ENCODE results near the gene CDIP1.
A peak's percentile ranks its signal among the peaks of the same experiment; 100 is the strongest.

The CDIP1 gene

DNA sequence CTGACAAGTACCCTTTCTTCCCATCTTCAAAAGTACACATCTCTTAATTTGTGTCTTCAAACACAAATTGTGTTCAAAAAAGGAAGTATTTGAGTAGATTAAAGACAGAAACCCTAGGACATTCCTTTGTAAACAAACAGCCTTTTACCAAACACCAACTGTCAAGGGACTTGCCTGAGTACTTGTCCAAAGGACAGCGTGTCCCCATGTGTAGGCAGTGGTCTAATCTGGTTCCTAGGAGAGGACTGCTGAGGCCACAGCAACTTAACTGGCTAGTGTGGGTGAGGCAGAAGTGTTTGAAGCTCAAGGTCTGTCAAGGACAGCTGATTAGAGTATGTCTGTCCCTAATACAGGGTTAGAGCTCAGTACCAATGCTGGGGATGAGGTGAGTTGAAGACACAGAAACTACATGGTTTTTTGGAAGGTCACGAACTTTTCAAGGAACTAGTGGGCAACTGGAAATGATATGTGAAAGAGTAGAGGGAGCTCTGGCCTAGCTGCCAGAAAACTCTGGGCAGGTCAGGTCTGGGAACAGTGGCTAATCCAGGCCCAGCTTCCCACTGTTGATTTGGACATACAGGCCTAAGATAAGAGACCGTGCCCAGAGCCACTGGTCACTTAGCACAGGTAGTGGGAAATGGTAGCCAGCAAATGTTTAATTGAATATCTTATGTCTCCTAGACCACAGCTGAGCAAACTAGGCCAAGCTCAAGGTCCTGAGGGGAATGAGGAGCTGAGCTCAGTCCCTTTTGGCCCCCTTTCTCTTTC, 52.3 kb downstream of the CDIP1 start:
- DNase-seq: no peak

- no peak for DNase-seq
Observed at GRCh38 chr16:4481963-4482362, 56.6 kb downstream of the CDIP1 start.

DNA sequence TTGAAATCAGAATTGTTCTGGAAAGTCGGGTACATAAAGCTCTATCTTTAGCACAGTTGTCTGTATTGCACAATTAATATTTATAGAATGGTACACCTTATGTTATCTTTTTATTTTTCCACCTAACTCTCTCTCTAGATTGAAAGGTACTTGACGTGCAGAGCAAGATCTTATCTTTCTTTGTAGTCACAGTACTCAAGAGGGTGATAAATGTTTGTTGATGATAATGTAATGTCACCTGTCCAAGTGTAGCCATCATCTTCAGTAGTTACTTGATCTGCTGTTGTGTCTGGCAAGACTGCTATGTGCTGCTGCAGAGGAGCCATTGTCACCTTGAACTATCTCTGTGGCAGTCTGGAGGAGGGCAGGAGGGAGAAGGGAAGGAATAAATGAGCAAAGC, 57.0 kb downstream of the CDIP1 start:
- DNase-seq: no peak

DNA sequence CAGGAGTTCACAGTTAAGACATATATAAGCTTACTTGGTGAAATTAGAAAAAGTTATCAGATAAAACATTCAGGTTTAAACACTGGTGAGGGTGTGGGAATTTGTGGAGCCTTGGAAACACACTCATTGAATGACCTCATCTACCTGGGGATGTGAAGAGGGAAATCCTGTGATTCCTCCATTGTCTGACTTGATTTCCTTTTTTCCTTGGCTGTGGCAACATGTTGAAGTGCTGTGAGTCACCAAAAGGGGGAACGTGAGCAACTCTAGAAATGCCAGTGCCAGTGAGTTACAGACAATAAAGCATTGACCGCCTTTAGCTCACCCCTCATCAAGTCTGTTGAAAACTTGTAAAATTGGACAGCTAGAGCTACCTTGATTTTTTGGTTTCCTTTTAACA, 60.6 kb downstream of the CDIP1 start:
- DNase-seq: no peak

DNA sequence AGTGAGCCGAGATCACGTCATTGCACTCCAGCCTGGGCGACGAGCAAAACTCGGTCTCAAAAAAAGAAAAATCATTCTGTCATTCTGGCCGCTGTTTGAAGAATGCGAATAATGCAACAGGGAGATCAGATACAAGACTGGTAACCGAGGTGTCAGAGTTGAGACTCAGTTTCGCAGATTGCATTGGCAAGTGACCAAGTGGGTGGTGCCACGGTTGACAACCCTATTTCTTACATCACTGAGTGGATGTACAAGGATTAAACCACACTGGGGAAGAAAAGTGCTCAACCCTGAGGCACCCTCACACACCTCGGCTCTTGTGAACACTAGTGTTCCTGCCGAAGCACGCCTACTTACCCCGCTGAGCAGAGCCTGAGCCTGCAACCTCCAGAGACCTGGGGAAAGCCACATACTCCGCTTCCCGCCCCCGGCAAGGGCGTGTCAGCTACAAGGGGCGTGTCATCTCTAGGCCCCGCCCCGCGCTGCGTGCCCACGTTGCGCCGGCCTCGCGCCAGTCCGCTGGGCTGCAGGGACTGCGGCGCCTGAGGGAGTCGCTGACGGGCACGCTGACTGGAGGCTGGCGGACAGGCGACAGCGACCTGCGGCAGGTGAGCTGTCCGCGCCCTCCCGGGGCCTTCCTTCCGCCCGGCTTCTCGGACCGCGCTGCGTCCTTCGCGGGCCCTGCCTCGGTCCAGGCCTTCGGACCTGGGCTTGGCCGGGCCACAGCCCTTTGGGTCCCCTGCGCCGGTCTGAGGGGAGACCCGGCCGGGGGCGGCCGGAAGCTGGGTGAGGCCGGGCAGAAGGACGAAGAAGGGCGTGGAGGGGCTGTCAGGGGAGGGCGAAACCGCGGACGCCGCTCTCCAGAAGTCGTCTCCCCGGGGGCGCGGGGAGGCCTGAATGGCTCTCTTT, 62.4 kb downstream of the CDIP1 start, which contains the start of gene HMOX2:
Gene HMOX2, plus strand, starts transcription at position 519 of the 909 bp plus-strand sequence. CDS start 29,127 bp downstream, outside the sequence.
- DNase-seq: peak; percentile 91

- DNase-seq: peak; percentile 96
Observed at GRCh38 chr16:4474192-4474961, 64.2 kb downstream of the CDIP1 start, which contains the start of gene NMRAL1. Gene NMRAL1, minus strand, starts transcription at chr16:4474625. Its CDS starts 493 bp downstream, at chr16:4474132.

GRCh38 chr16:4472880-4473279, 65.7 kb downstream of the CDIP1 start:
- DNase-seq: no peak

- no peak for DNase-seq
Observed at GRCh38 chr16:4471869-4472268, 66.7 kb downstream of the CDIP1 start.

DNA sequence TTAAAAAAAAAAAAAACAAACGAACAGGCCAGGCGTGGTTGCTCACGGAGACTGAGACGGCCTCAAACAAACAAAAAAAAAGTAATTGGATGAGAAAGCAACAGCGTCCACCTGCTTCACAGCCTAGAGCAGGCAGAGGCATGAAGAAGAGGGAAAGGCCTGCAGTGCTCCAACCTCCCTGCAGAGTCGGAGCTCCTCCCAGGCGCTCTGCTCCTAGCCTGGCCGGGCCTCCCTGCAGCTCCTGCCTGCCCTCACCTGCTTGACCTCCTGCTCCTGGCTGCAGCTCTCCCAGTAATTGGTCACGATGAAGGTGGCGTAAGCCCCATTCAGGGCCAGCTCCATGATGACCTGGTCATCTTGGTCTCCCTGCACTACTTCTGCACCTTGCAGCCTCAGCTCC, 69.6 kb downstream of the CDIP1 start:
- DNase-seq: no peak

DNA sequence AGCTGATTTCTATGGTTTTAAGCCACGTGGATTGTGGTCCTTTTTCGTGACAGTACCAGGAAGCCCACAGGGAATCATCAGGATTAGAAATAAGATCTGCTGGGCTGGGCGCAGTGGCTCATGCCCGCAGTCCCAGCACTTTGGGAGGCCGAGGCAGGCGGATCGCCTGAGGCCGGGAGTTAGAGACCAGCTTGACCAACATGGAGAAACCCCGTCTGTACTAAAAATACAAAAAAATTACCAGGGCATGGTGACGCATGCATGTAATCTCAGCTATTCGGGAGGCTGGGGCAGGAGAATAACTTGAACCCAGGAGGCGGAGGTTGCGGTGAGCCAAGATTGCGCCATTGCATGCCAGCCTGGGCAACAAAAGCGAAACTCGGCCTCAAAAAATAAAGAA, 70.7 kb downstream of the CDIP1 start:
- no peak for DNase-seq

- no peak for DNase-seq
Observed at GRCh38 chr16:4465977-4466779, 72.4 kb downstream of the CDIP1 start.

DNA sequence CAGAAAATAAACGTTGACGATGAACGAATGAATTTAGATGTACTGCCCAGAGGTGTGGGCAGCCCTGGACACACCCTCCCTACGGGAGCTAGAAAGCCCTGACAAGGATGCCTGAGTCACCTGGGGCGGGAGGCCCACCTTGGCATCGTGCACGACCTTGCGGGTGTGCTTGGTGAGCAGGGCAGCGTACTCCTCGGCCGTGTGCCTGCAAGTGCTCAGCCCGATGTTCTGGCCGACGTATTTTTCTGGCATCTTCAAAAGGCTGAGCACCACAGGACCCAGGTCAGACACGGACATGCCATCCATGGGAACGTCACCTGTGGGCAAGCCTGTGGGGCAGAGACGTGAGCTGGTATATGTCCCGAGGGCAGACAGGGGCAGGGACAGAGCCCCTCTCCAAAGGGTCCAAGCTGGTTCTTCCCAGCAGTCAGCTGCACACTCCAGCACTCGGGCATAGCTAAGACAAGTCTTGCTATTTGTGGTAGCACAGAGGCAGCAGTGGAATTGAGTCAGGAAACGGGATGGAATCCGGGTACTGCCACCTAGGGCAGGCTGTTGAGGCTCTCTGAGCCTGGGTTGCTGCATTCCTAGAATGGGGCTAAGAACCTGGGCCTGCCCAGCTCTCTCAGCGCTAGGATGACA, 74.9 kb downstream of the CDIP1 start:
- DNase-seq: no peak

DNA sequence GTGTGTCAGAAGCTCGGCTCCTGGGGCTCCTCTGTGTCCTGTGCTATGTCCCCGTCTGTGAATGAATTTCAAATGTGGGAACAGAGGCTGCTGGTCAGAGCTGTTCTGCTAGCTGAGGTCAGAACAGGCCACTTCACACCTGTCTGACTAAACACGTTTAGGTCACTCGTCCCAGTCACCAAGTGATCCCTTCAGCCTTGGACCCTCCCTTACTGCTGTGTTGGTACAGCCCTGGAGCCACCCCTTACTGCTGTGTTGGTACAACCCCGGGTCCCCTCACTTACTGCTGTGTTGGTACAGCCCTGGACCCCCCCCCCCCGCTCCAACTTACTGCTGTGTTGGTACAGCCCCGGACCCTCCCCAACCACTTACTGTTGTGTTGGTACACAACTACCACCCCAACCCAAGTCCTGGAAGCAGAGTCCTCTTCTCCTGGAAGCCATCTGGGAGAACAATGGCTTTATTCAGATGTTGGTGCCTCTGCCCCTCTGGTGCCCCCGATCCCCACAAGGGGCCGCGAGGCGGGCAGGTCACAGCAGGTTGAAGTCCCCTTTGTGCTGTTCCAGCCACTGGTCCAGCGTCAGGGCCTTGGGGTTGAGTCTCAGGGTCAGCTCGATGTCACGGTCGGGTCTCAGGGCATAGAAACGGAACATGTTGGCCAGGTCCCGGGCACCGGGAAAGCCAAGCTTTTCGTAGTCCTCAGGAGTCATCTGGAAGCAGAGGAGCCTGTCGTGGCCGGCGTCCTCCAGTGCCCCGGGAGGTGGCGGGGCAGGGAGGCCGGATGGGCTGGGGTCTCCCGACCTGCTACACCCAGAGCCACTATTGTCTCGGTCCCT, 77.1 kb downstream of the CDIP1 start:
- DNase-seq: no peak

DNA sequence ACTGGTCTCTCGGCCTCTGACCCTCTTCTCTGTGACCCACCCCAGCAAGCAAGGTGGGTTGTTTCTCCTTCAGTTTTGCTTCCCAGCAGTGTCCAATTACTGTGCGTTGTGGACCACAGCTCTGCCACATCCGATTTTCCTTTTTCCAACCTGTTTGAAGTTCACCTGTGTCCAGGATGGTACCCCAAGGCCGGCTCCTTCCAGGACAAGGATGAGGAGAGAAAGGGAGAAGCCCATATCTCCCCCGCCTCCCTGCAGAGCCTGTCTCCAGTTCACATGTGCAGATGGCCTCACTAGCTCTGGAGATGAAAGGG, 77.7 kb downstream of the CDIP1 start:
- no peak for DNase-seq
